ENCODE results near the gene ZG16B.

The ZG16B gene

GRCh38 chr16:2808181-2808580 lies 21.9 kb upstream of the ZG16B start:
- Histone ChIP-seq H3K27me3 (ENCODE audit: insufficient read depth, insufficient read length) (peaks cover 4% of the 10 kb centered on the region), H3K4me1 (ENCODE audit: insufficient read depth, insufficient read length) (peaks cover 7% of the 10 kb centered on the region), H3K9ac (ENCODE audit: insufficient read length, low read depth) (no peak overlapping the region), H3K36me3 (ENCODE audit: insufficient read depth, insufficient read length, low read length) (no peaks in the 10 kb centered on the region), H3K4me3 (ENCODE audit: insufficient read length, low read depth) (no peak overlapping the region), H3K9me3 (ENCODE audit: insufficient read depth, low read length) (peaks cover 19% of the 10 kb centered on the region)
- TF ChIP-seq SUZ12 (IDR thresholded peaks at IDR 0.05; ENCODE audit: extremely low read depth, insufficient read depth, insufficient read length), result no peak
- TF ChIP-seq YY1 (IDR thresholded peaks at IDR 0.05; ENCODE audit: insufficient read depth, insufficient read length), result no peak
- TF ChIP-seq ZNF274 (IDR thresholded peaks at IDR 0.05; ENCODE audit: low read depth, low read length), result no peak
- no peak for DNase-seq (ENCODE audit: low read depth, low spot score)

- Histone ChIP-seq H3K27me3 (ENCODE audit: insufficient read depth, insufficient read length) (peaks cover 4% of the 10 kb centered on the region), H3K9ac (ENCODE audit: insufficient read length, low read depth) (no peak overlapping the region), H3K4me1 (ENCODE audit: insufficient read depth, insufficient read length) (peaks cover 7% of the 10 kb centered on the region), H3K4me3 (ENCODE audit: insufficient read length, low read depth) (no peak overlapping the region), H3K36me3 (ENCODE audit: insufficient read depth, insufficient read length, low read length) (no peaks in the 10 kb centered on the region), H3K9me3 (ENCODE audit: insufficient read depth, low read length) (peaks cover 8% of the 10 kb centered on the region)
- TF ChIP-seq YY1 (IDR thresholded peaks at IDR 0.05; ENCODE audit: insufficient read depth, insufficient read length), result no peak
- no peak for DNase-seq (ENCODE audit: low read depth, low spot score)
Observed at GRCh38 chr16:2809149-2809760, 20.8 kb upstream of the ZG16B start.

GRCh38 chr16:2810651-2811050 lies 19.5 kb upstream of the ZG16B start:
- Histone ChIP-seq H3K36me3 (ENCODE audit: insufficient read depth, insufficient read length, low read length) (no peaks in the 10 kb centered on the region), H3K27me3 (ENCODE audit: insufficient read depth, insufficient read length) (peaks cover 3% of the 10 kb centered on the region), H3K9ac (ENCODE audit: insufficient read length, low read depth) (no peak overlapping the region), H3K4me3 (ENCODE audit: insufficient read length, low read depth) (no peak overlapping the region), H3K9me3 (ENCODE audit: insufficient read depth, low read length) (no peaks in the 10 kb centered on the region), H3K4me1 (ENCODE audit: insufficient read depth, insufficient read length) (peaks cover 16% of the 10 kb centered on the region)
- no peak for DNase-seq (ENCODE audit: low read depth, low spot score)
- TF ChIP-seq YY1 (IDR thresholded peaks at IDR 0.05; ENCODE audit: insufficient read depth, insufficient read length), result no peak
- TF ChIP-seq SUZ12 (IDR thresholded peaks at IDR 0.05; ENCODE audit: extremely low read depth, insufficient read depth, insufficient read length), result no peak
- TF ChIP-seq ZNF274 (IDR thresholded peaks at IDR 0.05; ENCODE audit: low read depth, low read length), result no peak

GRCh38 chr16:2811703-2812471 lies 18.2 kb upstream of the ZG16B start:
- no peak for DNase-seq (ENCODE audit: low read depth, low spot score)
- H3K36me3 ChIP-seq (ENCODE audit: insufficient read depth, insufficient read length, low read length), result no peaks in the 10 kb centered on the region
- H3K9ac ChIP-seq (ENCODE audit: insufficient read length, low read depth), result peak overlapping the region; percentile 4
- no peaks in the 10 kb centered on the region for H3K9me3 ChIP-seq (ENCODE audit: insufficient read depth, low read length)
- H3K4me3 ChIP-seq (ENCODE audit: insufficient read length, low read depth), result no peak overlapping the region
- TF ChIP-seq SUZ12 (IDR thresholded peaks at IDR 0.05; ENCODE audit: extremely low read depth, insufficient read depth, insufficient read length), result no peak
- no peak for TF ChIP-seq YY1 (IDR thresholded peaks at IDR 0.05; ENCODE audit: insufficient read depth, insufficient read length)
- no peak for TF ChIP-seq ZNF274 (IDR thresholded peaks at IDR 0.05; ENCODE audit: low read depth, low read length)
- no peaks in the 10 kb centered on the region for H3K27me3 ChIP-seq (ENCODE audit: insufficient read depth, insufficient read length)
- peaks cover 16% of the 10 kb centered on the region for H3K4me1 ChIP-seq (ENCODE audit: insufficient read depth, insufficient read length)

GRCh38 chr16:2813771-2814221 lies 16.3 kb upstream of the ZG16B start:
- Histone ChIP-seq H3K4me3 (ENCODE audit: insufficient read length, low read depth) (no peak overlapping the region), H3K9me3 (ENCODE audit: insufficient read depth, low read length) (no peaks in the 10 kb centered on the region), H3K9ac (ENCODE audit: insufficient read length, low read depth) (no peak overlapping the region), H3K36me3 (ENCODE audit: insufficient read depth, insufficient read length, low read length) (no peaks in the 10 kb centered on the region), H3K4me1 (ENCODE audit: insufficient read depth, insufficient read length) (peaks cover 16% of the 10 kb centered on the region), H3K27me3 (ENCODE audit: insufficient read depth, insufficient read length) (no peaks in the 10 kb centered on the region)
- TF ChIP-seq SUZ12 (IDR thresholded peaks at IDR 0.05; ENCODE audit: extremely low read depth, insufficient read depth, insufficient read length) (no peak), YY1 (IDR thresholded peaks at IDR 0.05; ENCODE audit: insufficient read depth, insufficient read length) (no peak), ZNF274 (IDR thresholded peaks at IDR 0.05; ENCODE audit: low read depth, low read length) (no peak)
- DNase-seq (ENCODE audit: low read depth, low spot score), result no peak

GRCh38 chr16:2814551-2815298 lies 15.4 kb upstream of the ZG16B start:
- peaks cover 16% of the 10 kb centered on the region for H3K4me1 ChIP-seq (ENCODE audit: insufficient read depth, insufficient read length)
- no peak overlapping the region for H3K4me3 ChIP-seq (ENCODE audit: insufficient read length, low read depth)
- H3K9me3 ChIP-seq (ENCODE audit: insufficient read depth, low read length), result no peaks in the 10 kb centered on the region
- peak overlapping the region; percentile 36 for H3K9ac ChIP-seq (ENCODE audit: insufficient read length, low read depth)
- H3K36me3 ChIP-seq (ENCODE audit: insufficient read depth, insufficient read length, low read length), result no peaks in the 10 kb centered on the region
- no peak for DNase-seq (ENCODE audit: low read depth, low spot score)
- TF ChIP-seq ZNF274 (IDR thresholded peaks at IDR 0.05; ENCODE audit: low read depth, low read length), result no peak
- no peak for TF ChIP-seq YY1 (IDR thresholded peaks at IDR 0.05; ENCODE audit: insufficient read depth, insufficient read length)
- TF ChIP-seq SUZ12 (IDR thresholded peaks at IDR 0.05; ENCODE audit: extremely low read depth, insufficient read depth, insufficient read length), result no peak
- H3K27me3 ChIP-seq (ENCODE audit: insufficient read depth, insufficient read length), result no peaks in the 10 kb centered on the region

GRCh38 chr16:2815299-2815771 lies 14.8 kb upstream of the ZG16B start:
- H3K9me3 ChIP-seq (ENCODE audit: insufficient read depth, low read length), result no peaks in the 10 kb centered on the region
- no peaks in the 10 kb centered on the region for H3K27me3 ChIP-seq (ENCODE audit: insufficient read depth, insufficient read length)
- peak overlapping the region; percentile 36 for H3K9ac ChIP-seq (ENCODE audit: insufficient read length, low read depth)
- DNase-seq (ENCODE audit: low read depth, low spot score), result no peak
- no peaks in the 10 kb centered on the region for H3K36me3 ChIP-seq (ENCODE audit: insufficient read depth, insufficient read length, low read length)
- TF ChIP-seq SUZ12 (IDR thresholded peaks at IDR 0.05; ENCODE audit: extremely low read depth, insufficient read depth, insufficient read length), result no peak
- no peak for TF ChIP-seq YY1 (IDR thresholded peaks at IDR 0.05; ENCODE audit: insufficient read depth, insufficient read length)
- no peak for TF ChIP-seq ZNF274 (IDR thresholded peaks at IDR 0.05; ENCODE audit: low read depth, low read length)
- peaks cover 17% of the 10 kb centered on the region for H3K4me1 ChIP-seq (ENCODE audit: insufficient read depth, insufficient read length)
- no peak overlapping the region for H3K4me3 ChIP-seq (ENCODE audit: insufficient read length, low read depth)
